NCI-H2029 (cell line): ENCODE measurements around the gene RBM3.

Experiments
- DNase-seq: peaks from one replicate; lab custom pipeline; 2025; lab: John Stamatoyannopoulos, UW

Gene RBM3

DNA sequence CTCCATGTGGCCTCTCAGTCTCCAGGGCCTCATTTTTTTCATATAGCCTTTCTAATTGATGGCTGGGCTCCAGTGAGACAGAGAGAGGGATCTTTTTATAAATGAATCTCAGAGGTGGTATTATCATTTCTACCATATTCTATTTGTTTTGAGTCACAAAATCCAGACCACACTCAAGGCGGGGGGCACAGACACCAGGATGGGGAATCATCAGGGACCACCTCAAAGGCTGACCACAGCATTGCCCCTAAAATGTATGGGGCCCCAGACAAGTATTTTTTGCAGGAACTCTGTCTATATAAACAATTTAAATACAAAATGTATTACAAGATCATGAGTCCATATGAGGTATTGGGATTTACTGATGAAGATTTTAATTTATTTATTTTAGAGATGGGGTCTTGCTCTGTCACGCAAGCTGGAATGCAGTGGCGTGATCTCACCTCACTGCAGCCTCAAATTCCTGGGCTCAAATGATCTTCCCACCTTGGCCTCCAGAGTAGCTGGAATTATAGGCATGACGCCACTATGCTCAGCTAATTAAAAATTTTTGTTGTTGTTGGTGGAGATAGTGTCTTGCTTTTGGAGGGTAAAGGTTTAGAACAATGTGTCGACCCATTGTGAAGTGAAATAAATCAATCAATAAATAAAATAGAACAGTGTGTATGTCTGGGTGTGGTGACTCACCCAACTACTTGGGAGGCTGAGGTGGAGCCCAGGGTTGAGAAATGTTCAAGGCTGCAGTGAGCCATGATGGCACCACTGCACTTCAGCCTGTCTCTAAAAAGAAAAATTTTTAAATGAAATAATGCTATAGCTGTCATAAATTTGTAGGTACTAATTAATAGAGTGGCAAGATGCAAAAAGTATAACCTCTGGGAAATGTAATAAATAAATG lies 52.4 kb downstream of the RBM3 start:
- DNase-seq = no peak
